ENCODE measurements around the gene HSD17B2.
"Not testable (repeated sequence)": the region's sequence is repeated elsewhere in the genome, so short reads cannot be mapped to it uniquely, and the experiment has no call there.

Gene HSD17B2, protein sequence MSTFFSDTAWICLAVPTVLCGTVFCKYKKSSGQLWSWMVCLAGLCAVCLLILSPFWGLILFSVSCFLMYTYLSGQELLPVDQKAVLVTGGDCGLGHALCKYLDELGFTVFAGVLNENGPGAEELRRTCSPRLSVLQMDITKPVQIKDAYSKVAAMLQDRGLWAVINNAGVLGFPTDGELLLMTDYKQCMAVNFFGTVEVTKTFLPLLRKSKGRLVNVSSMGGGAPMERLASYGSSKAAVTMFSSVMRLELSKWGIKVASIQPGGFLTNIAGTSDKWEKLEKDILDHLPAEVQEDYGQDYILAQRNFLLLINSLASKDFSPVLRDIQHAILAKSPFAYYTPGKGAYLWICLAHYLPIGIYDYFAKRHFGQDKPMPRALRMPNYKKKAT

DNA sequence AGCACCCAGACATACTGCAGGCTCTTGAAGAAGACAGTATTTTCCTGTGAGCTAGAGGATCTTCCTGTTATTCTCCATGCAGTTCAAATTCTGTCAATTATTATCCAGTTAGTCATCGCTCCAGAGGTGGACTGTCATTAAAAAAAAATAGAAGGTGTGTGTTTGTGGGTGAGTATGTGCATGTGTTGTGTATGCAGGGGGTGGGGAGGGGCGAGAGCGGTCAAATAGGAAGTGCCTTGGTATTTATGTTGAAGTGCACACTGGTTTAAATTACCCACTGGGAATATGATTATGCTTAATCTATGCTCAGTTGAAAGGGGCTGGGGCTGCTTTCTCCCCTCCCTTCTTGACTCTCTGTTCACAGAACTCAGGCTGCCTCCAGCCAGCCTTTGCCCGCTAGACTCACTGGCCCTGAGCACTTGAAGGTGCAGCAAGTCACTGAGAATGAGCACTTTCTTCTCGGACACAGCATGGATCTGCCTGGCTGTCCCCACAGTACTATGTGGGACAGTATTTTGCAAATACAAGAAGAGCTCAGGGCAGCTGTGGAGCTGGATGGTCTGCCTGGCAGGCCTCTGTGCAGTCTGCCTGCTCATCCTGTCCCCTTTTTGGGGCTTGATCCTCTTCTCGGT lies at the start of gene HSD17B2:
TSS of gene HSD17B2 (plus strand) at position 273 of the 632 bp plus-strand sequence. CDS start at position 445, 172 bp downstream.
- no peak for DNase-seq (ENCODE audit: low read depth, low spot score)

DNA sequence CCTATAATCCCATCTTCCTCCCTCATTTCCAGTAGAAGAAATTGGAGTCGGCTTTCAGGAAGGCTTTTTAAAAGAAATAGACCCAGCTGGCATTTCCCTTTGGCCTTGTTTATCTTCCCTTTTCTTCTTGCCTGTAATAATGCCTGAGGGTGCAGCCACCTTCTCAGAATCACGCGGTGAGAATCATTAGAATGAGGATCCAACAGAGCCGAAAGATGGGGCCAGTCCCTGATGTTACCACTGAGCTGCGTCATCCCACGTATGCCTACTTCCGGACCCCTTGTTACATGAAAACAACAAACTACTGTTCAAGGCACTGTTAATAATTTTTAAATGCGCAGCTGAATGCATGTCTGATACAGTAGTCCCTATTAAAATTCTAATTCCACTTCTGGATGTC lies 47.9 kb upstream of the HSD17B2 start:
- DNase-seq (ENCODE audit: low read depth, low spot score) = no peak

DNA sequence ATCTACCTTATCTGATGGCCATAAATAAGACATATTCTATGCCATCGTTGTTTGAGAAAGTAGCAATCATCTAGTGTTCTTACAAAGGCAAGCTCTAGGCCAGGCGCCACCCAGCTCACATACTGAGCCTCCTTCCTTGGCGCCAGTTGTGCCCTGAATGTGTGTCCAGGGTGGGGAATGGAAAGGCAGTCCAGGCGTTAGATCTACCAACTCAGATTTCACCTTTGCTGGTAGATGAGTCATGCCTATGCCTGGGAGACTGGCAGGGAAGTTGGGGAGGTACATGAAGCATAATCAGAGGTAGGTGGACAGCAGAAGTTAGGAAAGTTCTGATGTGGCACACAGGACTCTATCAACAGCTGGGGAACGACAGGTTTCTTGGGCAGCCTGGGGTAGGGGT lies 47.3 kb upstream of the HSD17B2 start:
- DNase-seq (ENCODE audit: low read depth, low spot score) = no peak

DNA sequence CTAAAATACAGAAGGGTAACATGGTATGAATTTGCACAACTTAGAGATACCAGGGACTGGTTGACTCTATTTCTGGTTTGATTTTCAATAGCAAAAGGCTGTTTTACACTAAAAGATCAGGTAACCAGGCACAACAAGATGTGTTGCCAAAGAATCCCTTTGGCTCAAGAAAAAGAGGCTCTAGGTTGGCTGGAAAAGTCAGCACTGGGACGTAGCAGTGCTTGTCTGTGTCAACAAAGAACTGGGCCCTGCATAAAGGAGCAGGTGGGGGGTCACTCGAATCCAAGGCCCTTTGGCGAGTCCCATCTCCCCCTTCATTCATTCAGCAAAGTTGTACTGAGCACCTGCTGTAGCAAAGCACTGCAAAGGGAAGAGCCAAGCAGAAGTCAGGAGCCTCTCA lies 42.2 kb upstream of the HSD17B2 start:
- no peak for DNase-seq (ENCODE audit: low read depth, low spot score)

DNA sequence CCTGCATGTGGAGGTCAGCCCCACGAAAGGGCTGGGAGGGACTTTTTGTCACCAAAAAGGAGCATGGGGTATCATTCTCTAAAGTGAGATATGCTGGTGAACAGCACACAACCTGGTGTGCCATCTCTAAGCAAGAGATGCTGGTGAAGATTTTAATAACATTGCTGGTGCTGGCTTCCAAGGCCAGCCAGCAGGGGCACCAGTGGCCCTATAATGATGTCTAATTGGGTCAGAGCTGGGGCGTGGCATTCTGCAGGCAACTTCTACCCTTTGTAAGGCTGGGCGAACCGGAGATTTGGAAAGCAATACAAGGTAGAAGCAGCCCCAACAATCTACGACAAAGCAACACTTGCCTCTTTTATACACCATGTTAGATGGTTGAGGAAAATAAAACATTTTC lies 40.6 kb upstream of the HSD17B2 start:
- DNase-seq (ENCODE audit: low read depth, low spot score) = no peak

DNA sequence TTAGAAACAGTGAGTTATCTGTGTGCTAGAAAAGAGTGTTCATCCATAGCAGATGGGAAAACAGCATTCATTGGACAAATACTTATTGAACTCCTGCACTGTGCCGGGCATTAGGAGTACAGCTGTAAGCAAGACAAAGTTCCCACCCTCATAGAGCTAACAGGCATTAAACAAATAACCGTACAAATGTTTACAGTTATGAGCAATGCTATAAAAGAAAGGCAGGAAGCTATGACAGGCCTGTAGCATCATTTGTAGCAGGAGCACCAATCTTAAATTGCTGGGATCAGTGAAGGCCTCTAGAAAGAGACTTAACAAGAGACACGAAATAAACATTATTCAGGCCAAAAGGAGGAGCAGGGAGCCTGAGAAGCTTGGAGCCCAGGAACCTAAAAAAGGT lies 39.4 kb upstream of the HSD17B2 start:
- DNase-seq (ENCODE audit: low read depth, low spot score) = no peak

DNA sequence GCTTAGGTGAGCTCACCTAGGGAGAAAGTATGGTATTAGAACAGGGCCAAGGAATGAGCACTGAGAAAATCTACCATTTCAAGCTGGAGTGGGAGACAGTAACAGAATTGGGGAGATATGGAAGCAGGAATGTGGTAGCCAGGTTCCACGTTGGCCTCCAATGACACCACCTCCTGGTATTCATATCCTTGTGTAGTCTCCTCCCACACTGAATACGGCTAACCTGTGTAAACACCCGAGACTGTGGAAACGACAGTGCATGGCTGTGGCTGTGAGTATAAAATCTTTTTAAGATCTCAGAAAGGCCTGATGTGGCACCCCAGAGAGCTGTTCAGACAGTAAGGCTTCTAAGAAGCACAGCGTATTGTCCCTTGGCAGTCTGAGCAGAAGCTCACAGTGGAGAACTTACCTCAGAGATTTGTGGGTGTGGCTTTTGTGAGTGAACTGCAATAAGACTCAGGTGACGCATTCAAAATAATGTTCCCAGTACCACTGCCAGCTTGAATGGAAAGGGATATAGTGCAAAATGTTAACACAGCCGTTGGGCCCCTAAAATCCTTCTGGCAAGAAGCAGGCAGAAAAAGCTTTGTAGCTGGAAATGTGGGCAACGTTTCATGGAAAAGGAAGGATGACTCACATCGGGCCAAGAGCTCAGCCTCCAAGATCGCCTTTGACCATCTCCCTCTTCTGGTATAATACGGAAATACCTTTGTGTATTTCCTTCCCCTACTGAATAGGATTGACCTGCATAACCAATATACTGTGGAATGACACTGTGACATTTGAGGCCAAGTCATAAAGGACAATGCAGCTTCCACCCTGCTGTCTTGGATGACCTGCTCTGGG lies 38.2 kb upstream of the HSD17B2 start:
- DNase-seq (ENCODE audit: low read depth, low spot score) = no peak

DNA sequence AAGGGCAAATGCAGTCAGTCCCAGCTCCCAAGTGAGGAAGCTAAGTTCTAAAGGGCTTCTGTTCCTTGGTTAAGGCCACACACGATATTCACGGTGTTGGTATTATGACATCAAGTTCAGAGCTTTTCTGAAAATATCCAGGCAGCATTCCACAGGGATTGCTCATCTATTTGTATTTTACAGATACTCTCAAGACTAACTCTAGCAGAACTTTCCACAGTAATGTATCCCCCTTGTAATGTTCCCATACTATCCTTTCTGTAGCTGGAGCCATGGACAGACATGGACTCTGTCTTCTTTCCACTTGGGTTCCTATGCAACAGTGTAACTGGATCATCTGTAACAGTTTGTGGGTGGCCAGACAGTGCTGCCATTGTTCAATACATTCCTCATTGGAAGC lies 37.3 kb upstream of the HSD17B2 start:
- no peak for DNase-seq (ENCODE audit: low read depth, low spot score)

DNA sequence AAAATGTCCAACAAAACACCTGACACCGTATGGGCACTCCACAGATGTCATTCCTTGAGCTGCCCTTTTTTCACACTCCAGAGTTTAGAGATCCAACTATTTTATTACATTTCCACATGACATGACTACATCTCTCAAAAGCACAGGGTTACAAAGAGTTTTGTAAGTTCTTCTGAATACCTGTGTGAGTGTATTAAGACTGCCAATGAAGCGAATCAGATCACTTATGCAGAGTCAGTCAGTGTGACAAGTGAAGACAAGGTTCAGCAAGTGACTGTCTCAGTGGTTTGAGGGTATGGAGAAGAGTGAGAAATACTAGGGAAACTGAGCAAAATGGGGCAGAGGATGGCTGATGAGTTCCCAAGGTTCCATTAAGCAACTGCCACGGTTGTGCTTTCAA lies 32.2 kb upstream of the HSD17B2 start:
- DNase-seq (ENCODE audit: low read depth, low spot score) = no peak

DNA sequence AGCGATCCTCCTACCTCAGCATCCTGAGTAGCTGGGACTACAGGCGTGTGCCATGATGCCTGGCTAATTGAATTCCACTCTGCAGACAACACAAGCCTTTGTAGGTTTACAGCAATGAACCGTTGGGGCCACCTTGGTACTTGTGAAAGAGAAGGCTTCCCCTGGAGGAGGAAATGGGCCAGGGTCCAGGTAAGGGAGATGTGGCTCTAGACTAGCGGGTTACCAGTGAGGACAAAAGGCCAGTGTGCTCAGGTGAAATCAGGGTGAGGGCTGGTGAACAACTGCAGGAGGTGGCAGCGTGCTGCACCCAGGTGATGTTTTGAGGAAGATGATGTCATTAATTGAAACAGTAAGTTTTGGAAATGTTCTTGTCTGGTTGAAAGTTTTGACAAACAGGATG lies 30.5 kb upstream of the HSD17B2 start:
- no peak for DNase-seq (ENCODE audit: low read depth, low spot score)

DNA sequence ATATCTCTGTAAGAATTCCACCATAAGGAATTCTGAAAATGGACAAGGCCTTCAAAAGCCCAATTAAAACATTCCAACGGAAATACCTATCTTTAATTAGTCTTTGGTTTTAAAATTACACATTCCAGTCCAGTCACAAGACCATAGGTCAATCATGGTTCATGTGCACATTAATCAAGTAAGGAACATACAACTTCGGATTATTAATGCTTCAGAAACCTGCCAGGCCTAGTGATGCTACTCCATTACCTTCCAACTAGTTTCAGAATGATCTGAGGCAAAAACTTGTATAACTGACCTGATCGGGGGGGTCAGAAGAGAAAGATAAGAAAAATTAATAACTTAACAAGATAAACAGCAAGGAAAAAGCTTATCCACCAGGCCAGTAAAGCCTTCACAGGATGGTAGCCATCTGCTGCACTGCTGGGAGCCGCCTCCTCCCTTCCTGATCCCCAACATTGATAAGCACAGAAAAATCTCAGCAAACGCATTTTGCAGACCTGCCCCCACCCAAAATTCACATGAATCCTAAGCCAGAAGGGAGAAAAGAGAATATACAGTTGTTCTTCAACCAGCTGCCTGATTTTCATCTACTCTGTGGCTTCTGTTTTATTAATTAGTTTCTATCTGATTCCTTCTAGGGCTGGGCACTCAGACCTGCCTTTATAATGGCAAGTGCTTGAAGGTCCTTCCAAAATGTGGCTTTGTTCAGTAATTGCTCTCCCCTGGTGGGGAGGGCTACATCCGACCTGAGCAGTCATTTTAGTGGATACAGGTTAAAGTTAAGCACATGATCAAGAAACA lies 29.8 kb upstream of the HSD17B2 start:
- no peak for DNase-seq (ENCODE audit: low read depth, low spot score)

DNA sequence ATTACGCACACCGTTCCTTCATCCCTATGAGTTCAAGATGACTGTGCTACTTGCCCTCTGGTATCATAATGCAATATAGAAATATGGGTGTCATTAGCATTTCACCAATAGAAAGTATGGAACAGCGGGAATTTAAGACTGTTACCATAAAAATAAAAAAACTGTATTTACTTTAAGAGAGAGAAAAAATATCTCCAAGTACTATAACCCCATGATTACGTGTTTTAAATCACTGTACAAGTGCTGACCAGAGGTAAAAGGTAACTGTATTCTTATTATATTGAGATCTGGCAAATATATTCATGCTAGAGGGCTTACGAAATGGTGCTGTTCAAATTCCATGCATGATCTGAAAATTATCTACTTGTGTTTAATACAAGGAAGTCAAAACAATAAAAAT lies 29.0 kb upstream of the HSD17B2 start:
- no peak for DNase-seq (ENCODE audit: low read depth, low spot score)

DNA sequence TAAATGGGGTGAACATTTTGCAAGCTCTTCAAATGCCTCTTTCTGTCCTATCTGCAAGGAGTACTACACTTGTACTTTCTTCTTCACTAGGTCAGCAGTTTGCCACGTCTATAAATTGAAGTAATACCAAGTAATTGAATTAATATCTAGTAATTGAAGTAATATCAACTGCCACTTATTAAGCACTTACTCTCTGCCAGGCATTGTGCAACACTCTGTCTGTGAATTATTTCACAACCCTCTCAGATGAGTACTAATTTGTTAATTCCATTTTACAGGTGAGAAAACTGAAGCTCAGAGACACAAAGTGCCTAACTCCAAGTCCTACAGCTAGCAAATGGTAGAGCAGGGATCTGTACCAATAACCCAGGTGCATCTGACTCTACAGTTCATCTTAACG lies 27.9 kb upstream of the HSD17B2 start:
- no peak for DNase-seq (ENCODE audit: low read depth, low spot score)

DNA sequence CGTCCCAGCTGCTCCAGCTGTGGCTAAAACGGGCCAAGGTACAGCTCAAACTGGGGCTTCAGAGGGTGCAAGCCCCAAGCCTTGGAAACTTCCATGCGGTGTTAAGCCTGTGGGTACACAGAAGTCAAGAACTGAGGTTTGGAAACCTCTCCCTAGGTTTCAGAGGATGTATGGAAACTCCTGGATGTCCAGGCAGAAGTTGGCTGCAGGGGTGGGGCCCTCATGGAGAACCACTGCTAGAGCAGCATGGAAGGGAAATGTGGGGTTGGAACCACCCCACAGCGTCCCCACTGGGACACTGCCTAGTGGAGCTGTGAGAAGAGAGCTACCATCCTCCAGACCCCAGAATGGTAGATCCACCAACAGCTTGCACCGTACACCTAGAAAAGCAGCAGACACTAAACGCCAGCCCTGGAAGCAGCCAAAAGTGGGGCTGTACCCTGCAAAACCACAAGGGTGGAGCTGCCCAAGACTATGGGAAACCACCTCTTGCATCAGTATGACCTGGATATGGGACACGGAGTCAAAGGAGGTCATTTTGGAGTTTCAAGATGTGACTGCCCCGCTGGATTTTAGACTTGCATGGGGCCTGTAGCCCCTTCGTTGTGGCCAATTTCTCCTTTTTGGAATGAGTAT lies 26.0 kb upstream of the HSD17B2 start:
- DNase-seq (ENCODE audit: low read depth, low spot score) = no peak

DNA sequence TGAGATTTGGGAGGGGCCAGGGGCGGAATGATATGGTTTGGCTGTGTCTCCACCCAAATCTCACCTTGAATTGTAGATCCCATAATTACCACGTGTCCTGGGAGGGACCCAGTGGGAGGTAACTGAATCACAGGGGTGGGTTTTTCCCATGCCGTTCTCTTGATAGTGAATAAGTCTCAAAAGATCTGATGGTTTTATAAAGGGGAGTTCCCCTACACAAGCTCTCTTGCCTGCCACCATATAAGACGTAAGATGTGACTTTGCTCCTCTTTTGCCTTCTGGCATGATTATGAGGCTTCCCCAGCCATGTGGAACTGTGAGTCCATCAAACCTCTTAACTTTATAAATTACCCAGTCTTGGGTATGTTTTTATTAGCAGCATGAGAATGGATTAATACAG lies 25.3 kb upstream of the HSD17B2 start:
- DNase-seq (ENCODE audit: low read depth, low spot score) = not testable (repeated sequence)

DNA sequence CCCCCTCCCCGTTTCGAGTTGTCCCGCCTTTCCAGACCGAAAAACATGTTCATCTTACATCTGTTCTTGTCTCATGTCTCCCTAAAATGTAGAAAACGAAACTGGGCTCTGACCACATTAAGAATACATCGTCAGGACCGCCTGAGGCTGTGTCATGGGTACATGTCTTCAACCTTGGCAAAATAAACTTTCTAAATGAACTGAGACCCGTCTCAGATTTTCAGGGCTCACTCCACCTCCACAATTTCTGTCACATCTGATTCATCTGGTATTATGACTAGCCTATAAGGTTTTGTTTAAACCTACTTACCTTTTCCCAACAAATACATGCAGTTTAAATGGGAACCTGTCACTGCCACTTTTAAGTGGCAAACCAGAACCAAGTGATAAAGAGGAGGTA lies 24.4 kb upstream of the HSD17B2 start:
- DNase-seq (ENCODE audit: low read depth, low spot score) = no peak

DNA sequence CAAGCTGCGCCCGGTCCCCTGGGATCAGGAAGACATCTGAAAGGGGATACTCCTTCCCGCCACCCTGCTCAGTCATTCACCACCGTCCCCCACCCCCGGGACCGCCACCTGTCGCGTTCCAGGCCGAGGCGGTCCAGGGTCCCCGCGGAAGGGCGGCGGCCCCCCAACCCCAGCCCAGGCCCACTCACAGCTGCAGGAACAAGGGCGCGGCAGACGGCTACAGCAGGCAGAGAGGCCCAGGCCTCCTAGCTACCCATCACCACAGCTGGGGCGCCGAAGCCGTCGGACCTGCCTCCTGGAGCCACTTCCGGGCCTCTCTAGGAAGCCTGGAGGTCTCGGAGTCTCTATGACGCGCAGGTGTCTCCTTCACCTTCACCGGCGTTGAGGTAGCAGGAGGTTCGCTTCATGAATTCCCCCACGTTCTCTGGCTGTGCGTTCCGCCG lies 23.8 kb upstream of the HSD17B2 start, which contains the start of gene SDR42E1:
TSS of gene SDR42E1 (minus strand) at position 272 of the 443 bp plus-strand sequence. CDS start 10,612 bp downstream, outside the sequence.
- DNase-seq (ENCODE audit: low read depth, low spot score) = peak; percentile 16

DNA sequence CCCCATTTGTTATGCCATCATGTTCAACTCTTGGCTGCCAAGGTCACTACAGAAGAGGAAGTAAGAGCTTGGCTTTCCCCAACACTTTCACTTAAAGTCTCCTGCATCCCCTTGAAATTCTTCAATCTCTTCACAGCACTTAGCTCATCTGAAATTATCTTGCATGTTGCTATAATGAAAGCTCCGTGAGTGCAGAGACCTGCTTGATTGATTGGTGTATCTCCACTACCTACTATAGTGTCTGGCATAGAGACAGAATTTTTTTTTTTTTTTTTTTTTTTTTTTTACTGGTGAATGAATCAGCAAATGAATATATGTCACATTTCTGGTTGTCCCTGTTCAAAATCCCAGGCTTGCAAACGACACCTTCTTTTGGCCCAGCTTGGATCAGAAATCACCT lies 21.9 kb upstream of the HSD17B2 start:
- DNase-seq (ENCODE audit: low read depth, low spot score) = no peak

DNA sequence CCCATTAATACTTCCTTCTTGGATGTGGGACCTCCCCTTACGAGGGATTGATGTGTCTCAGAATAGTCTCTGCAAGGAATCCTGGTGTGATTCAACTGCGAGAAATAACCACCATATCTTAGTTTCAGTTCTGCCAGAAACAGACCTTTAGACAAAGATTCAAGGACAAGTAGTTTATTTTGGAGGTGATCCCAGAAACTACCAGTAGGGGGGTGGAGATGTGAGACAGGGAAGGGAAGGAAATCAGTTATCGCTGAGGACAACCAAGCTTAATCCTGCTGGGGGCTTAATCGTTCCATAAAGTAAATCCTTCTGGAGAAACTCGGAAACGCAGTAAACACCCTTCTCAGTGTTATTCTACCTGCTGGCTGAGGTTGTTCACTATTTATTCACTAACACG lies 18.8 kb upstream of the HSD17B2 start:
- DNase-seq (ENCODE audit: low read depth, low spot score) = no peak

DNA sequence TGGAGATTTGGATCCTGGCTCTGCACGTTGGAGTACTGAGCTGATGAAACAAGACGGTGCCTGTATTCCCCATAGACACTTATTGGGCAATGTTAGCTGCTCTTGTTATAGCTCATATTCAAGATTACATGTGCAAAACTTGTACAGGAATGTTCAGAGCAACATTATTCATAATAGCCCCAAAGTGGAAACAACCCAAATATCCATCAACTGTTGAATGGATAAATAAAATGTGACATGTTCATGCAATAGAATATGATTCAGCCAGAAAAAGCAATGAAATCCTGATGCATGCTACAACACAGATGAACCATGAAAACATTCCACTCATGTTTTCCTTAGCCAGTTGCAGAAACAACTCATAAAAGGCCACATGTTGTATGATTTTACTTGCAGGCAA lies 18.1 kb upstream of the HSD17B2 start:
- DNase-seq (ENCODE audit: low read depth, low spot score) = no peak

Measured in activated CD4-positive, CD25-positive, alpha-beta regulatory T cell treated with anti-CD3 and anti-CD28 coated beads, Interleukin-2, amount 50 U/mL, for 16 hours (primary cell).